ENCODE results near the gene TMEM255A. TPM values are rescaled to one million over a fixed set of nuclear protein-coding genes. Genes with fewer than 3 reads are reported as not detected.
A peak's percentile ranks its signal among the peaks of the same experiment; 100 is the strongest.

TMEM255A gene
- total and polyA plus RNA-seq, 2 donors (not counting 1 experiment from before 2014, with no cell fraction given) = 0.06 to 0.25 TPM

DNA sequence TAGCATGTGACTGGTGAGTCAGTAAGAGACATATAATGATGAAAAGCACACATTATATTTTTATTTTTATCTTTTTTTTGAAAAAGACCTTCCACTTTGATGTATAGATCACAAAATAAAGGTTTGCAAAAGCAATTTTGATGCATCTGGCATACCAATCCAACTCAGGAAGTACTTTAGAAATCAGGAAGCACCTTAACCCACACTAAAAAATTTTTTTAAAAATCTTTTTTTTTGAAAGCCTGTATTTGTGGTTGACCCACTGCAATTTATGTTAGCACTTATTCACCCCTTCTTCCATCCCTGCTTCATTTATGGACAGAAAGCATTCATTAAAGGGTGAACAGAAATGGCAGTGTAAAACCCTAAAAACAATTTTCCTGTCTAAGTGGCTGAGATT, 16.6 kb downstream of the TMEM255A start:
- POLR2A ChIA-PET = interaction anchor here (0.6 kb wide), 1 partner anchor 661 kb away, joined by 3 read pairs; no protein-coding TSS in a partner anchor
- ATAC-seq (ENCODE audit: low read depth) (no peak), DNase-seq (no peak)
- Histone ChIP-seq H3K27me3 (replicated peaks in 1 of 4; ENCODE audit: control extremely low read depth in 1 of 4, control insufficient read depth in 3 of 4, insufficient read depth in 4 of 4, low read length in 3 of 4) (no peaks in the 10 kb centered on the region), H3K4me3 (ENCODE audit: control extremely low read depth in 1 of 5, extremely low read depth in 1 of 5, insufficient read depth in 1 of 5, low read depth in 2 of 5, low read length in 4 of 5) (no peak overlapping the region), H4K20me1 (ENCODE audit: control insufficient read depth, insufficient read depth, low read length, poor library complexity, severe bottlenecking) (no peaks in the 10 kb centered on the region), H2AFZ (ENCODE audit: insufficient read depth, low read depth, low read length, poor library complexity, severe bottlenecking) (peak overlapping the region; percentile 9), H3K4me2 (replicated peaks; ENCODE audit: low read depth, low read length, poor library complexity, severe bottlenecking) (no peak overlapping the region), H3K27ac (ENCODE audit: low read length in 2 of 2) (no peak overlapping the region), H3K9me3 (ENCODE audit: control extremely low read depth in 1 of 3, control insufficient read depth in 2 of 3, insufficient read depth in 1 of 3, low read length in 2 of 3) (no peaks in the 10 kb centered on the region), H3K36me3 (replicated peaks in 1 of 2; ENCODE audit: control extremely low read depth in 1 of 2, control insufficient read depth in 1 of 2, extremely low read depth in 1 of 2, insufficient read depth in 2 of 2, low read length in 1 of 2) (no peaks in the 10 kb centered on the region), H3K4me1 (ENCODE audit: control insufficient read depth in 2 of 2, insufficient read depth in 2 of 2, low read length in 2 of 2) (peaks cover 0 to 3% of the 10 kb centered on the region in 2 donors), H3K9ac (ENCODE audit: low read length) (no peak overlapping the region), H3K79me2 (ENCODE audit: control insufficient read depth, insufficient read depth, low read length) (no peaks in the 10 kb centered on the region)
- Mint-ChIP-seq H3K4me3 (no peak overlapping the region), H3K4me1 (peaks cover 13% of the 10 kb centered on the region), H3K27ac (no peak overlapping the region), H3K27me3 (no peaks in the 10 kb centered on the region), H3K9me3 (ENCODE audit: insufficient read depth) (no peaks in the 10 kb centered on the region)
- intact Hi-C loops (cut with micrococcal nuclease) = no loop called here
- CTCF ChIA-PET = interaction anchor here (0.6 to 1.7 kb wide), 3 partner anchors 14 to 402 kb away, joined by 3 read pairs; no protein-coding TSS in a partner anchor
- TF ChIP-seq, protein P1, sequence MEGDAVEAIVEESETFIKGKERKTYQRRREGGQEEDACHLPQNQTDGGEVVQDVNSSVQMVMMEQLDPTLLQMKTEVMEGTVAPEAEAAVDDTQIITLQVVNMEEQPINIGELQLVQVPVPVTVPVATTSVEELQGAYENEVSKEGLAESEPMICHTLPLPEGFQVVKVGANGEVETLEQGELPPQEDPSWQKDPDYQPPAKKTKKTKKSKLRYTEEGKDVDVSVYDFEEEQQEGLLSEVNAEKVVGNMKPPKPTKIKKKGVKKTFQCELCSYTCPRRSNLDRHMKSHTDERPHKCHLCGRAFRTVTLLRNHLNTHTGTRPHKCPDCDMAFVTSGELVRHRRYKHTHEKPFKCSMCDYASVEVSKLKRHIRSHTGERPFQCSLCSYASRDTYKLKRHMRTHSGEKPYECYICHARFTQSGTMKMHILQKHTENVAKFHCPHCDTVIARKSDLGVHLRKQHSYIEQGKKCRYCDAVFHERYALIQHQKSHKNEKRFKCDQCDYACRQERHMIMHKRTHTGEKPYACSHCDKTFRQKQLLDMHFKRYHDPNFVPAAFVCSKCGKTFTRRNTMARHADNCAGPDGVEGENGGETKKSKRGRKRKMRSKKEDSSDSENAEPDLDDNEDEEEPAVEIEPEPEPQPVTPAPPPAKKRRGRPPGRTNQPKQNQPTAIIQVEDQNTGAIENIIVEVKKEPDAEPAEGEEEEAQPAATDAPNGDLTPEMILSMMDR (IDR thresholded peaks at IDR 0.05) = no peak
- TF ChIP-seq EZH2 (IDR thresholded peaks at IDR 0.05; ENCODE audit: borderline replicate concordance, insufficient read depth, low read depth, low read length, poor library complexity, severe bottlenecking) = no peak

DNA sequence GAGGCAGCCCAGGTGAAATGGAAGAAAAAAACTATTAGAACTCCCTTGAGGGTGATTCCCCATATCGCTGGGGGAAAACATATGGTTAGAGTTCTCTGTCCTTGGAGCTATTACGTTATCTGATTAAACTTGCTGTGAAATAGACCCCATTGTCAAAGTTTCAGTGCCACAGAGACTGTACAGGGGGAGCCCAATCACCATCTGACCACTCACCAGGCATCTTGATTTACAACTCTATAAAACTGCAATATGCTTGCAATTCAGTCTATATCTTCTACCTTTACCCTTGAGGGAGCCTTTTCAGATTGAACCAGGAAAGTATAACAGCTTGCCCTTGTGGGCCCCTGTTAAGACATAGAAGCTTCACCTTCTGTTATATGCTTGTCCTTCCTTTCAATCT, 18.2 kb downstream of the TMEM255A start:
- no peaks in the 10 kb centered on the region for H4K20me1 ChIP-seq (ENCODE audit: control insufficient read depth, insufficient read depth, low read length, poor library complexity, severe bottlenecking)
- intact Hi-C loops (cut with micrococcal nuclease) = no loop called here
- H3K36me3 ChIP-seq (replicated peaks in 1 of 2; ENCODE audit: control extremely low read depth in 1 of 2, control insufficient read depth in 1 of 2, extremely low read depth in 1 of 2, insufficient read depth in 2 of 2, low read length in 1 of 2) = no peaks in the 10 kb centered on the region
- H3K4me1 ChIP-seq (ENCODE audit: control insufficient read depth in 2 of 2, insufficient read depth in 2 of 2, low read length in 2 of 2) = peaks cover 0 to 3% of the 10 kb centered on the region in 2 donors
- no peak overlapping the region for H3K4me3 ChIP-seq (ENCODE audit: control extremely low read depth in 1 of 5, extremely low read depth in 1 of 5, insufficient read depth in 1 of 5, low read depth in 2 of 5, low read length in 4 of 5)
- H3K27me3 ChIP-seq (replicated peaks in 1 of 4; ENCODE audit: control extremely low read depth in 1 of 4, control insufficient read depth in 3 of 4, insufficient read depth in 4 of 4, low read length in 3 of 4) = no peaks in the 10 kb centered on the region
- H3K27ac Mint-ChIP-seq = no peak overlapping the region
- no peak overlapping the region for H3K9ac ChIP-seq (ENCODE audit: low read length)
- H3K9me3 ChIP-seq (ENCODE audit: control extremely low read depth in 1 of 3, control insufficient read depth in 2 of 3, insufficient read depth in 1 of 3, low read length in 2 of 3) = no peaks in the 10 kb centered on the region
- H3K9me3 Mint-ChIP-seq (ENCODE audit: insufficient read depth) = no peaks in the 10 kb centered on the region
- H2AFZ ChIP-seq (ENCODE audit: insufficient read depth, low read depth, low read length, poor library complexity, severe bottlenecking) = no peak overlapping the region
- no peak overlapping the region for H3K4me3 Mint-ChIP-seq
- no peaks in the 10 kb centered on the region for H3K27me3 Mint-ChIP-seq
- H3K4me2 ChIP-seq (replicated peaks; ENCODE audit: low read depth, low read length, poor library complexity, severe bottlenecking) = no peak overlapping the region
- ChIA-PET CTCF (interaction anchor here (1.6 kb wide), 1 partner anchor 9 kb away, joined by 4 read pairs; no protein-coding TSS in a partner anchor), POLR2A (no interaction called here)
- ATAC-seq (ENCODE audit: low read depth) (no peak), DNase-seq (no peak)
- peaks cover 15% of the 10 kb centered on the region for H3K4me1 Mint-ChIP-seq
- TF ChIP-seq EZH2 (IDR thresholded peaks at IDR 0.05; ENCODE audit: borderline replicate concordance, insufficient read depth, low read depth, low read length, poor library complexity, severe bottlenecking) = no peak
- TF ChIP-seq, protein P1 (IDR thresholded peaks at IDR 0.05) = no peak
- 100% methylated on average over 1 of the region's 2 CpGs for WGBS (ENCODE audit: insufficient coverage)
- no peak overlapping the region for H3K27ac ChIP-seq (ENCODE audit: low read length in 2 of 2)
- no peaks in the 10 kb centered on the region for H3K79me2 ChIP-seq (ENCODE audit: control insufficient read depth, insufficient read depth, low read length)
